ENCODE data around the gene CLDN3. TPM values are rescaled to one million over a fixed set of nuclear protein-coding genes. Genes with fewer than 3 reads are reported as not detected.

The CLDN3 gene
- total and polyA plus RNA-seq, 2 experiments from 2014 or later: not detected

DNA sequence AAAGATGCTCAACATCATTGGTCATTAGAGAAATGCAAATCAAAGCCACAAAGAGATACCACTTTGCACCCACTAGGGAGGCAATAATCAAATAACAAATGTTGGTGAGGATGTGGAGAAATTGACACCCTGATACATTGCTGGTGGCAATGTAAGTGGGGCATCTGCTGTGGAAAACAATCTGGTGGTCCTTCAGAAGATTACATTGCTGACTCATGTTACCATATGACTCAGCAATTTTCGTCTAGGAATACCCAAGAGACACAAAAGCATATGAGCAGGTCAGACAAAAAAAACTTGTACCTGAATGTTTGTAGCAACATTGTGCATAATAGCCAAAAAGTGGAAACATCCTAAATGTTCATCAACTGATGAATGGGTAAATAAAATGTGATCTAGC lies 4.9 kb upstream of the CLDN3 start:
- Histone ChIP-seq H3K4me1 (ENCODE audit: insufficient read depth) (no peaks in the 10 kb centered on the region), H3K27me3 (replicated peaks; ENCODE audit: insufficient read depth) (peaks cover 10% of the 10 kb centered on the region), H2AFZ (no peak overlapping the region), H3K4me3 (no peak overlapping the region), H4K20me1 (ENCODE audit: insufficient read depth) (no peaks in the 10 kb centered on the region), H3K9ac (no peak overlapping the region), H3K9me2 (ENCODE audit: insufficient read depth) (no peaks in the 10 kb centered on the region), H3K4me2 (ENCODE audit: unreplicated experiment) (no peak overlapping the region), H3K36me3 (ENCODE audit: low read depth) (no peaks in the 10 kb centered on the region), H3K9me3 (ENCODE audit: low read depth) (no peaks in the 10 kb centered on the region), H3F3A (ENCODE audit: insufficient read depth) (no peaks in the 10 kb centered on the region), H3K27ac (no peak overlapping the region), H3K79me2 (ENCODE audit: insufficient read depth) (no peaks in the 10 kb centered on the region)
- TF ChIP-seq EZH2phosphoT487 (IDR thresholded peaks at IDR 0.05; ENCODE audit: insufficient read depth, low read depth) (no peak), EZH2 (IDR thresholded peaks at IDR 0.05; ENCODE audit: insufficient read depth, poor library complexity, severe bottlenecking) (no peak)
- 0 to 3% methylated on average over 1 of the region's 1 CpG for WGBS, 2 experiments (ENCODE audit: low coverage in 1 of 2, low lambda C conversion rate in 2 of 2, missing lambda C conversion rate in 2 of 2)
- in situ Hi-C loops (cut with MboI): no loop called here
- DNase-seq: peak; percentile 26

DNA sequence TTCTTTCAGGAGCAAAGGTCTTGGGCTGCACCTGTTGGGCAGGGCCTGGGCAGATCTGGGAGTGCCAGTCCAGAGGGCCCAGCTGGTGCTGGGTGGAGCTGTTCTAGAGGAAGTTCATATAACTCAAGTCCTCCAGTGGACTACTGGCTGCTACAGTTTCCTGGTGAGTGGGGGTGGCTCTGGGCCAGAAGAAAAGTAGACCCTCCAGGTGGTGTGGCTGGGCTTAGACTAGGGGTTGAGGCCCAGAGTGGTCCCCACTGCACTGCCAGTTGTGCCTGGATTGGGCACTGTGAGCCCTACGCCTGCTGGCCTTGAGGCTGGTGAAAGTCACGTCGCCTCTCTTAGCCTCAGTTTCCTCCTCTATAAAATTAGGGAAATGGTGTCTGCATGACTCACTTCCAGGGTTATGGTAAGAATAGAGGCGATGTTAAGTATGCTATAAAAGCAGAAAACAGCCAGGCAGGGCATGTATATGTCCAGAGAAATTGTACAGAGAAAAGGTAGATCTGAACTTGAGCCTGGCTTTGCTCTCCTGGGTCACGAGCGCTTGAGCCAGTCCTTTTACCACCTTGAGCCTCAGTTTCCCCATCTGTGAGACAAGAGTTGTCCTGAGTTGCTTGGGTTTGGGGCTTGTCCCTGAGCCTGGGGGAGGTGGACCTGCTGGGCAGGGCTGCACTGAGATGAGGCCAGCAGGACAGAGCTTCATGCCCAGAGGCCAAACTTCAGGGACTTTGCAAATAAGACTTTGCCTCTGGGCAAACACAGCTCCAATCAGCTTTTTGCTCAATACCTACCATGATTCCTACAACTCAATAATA lies 3.8 kb upstream of the CLDN3 start:
- H3K27ac ChIP-seq: no peak overlapping the region
- TF ChIP-seq EZH2 (IDR thresholded peaks at IDR 0.05; ENCODE audit: insufficient read depth, poor library complexity, severe bottlenecking): no peak
- TF ChIP-seq EZH2phosphoT487 (IDR thresholded peaks at IDR 0.05; ENCODE audit: insufficient read depth, low read depth): no peak
- H2AFZ ChIP-seq: no peak overlapping the region

DNA sequence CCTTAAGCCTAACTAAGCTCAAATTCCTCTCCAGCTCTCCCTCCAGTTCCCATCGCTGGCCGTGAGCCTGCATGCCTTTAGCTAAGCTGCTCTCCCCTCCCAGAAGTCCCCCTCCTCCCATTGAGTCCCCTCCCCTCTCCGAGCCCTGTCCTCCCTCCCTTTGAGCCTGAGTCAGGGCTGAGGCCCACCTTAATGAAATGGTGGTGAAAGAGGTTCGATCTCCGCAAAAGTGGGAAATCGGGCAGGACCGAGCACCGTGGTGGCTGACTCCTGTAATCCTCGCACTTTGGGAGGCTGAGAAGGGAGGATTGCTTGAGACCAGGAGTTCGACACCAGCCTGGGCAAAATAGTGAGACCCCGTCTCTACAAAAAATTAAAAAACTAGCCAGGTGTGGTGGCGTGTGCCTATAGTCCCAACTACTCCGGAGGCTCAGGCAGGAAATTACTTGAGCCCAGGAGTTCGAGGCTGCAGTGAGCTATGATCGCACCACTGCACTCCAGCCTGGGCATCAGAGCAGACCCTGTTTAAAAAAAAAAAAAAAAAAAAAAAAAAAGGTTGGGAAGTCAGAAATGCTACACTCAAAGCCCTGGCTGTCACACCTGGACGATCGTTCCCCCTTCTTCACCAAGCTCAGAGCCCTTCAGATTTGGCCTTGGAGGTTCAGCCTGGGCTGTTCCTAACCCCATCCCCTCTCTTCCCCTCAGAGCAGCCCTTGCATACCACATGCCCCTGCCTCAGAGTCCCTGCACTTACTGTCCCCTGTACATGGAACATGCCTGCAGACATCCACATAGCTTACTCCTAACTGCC lies 995 bp upstream of the CLDN3 start:
- no peaks in the 10 kb centered on the region for H3K4me1 ChIP-seq (ENCODE audit: insufficient read depth)

More for the DNA sequence above, 3.8 kb upstream of the CLDN3 start:
- H3K79me2 ChIP-seq (ENCODE audit: insufficient read depth): no peaks in the 10 kb centered on the region
- 80 to 82% methylated on average over 6 of the region's 6 CpGs for WGBS, 2 experiments (ENCODE audit: low coverage in 1 of 2, low lambda C conversion rate in 2 of 2, missing lambda C conversion rate in 2 of 2)
- H3K9ac ChIP-seq: no peak overlapping the region
- H3K27me3 ChIP-seq (replicated peaks; ENCODE audit: insufficient read depth): peaks cover 18% of the 10 kb centered on the region
- in situ Hi-C loops (cut with MboI): no loop called here
- no peak overlapping the region for H3K4me3 ChIP-seq
- H4K20me1 ChIP-seq (ENCODE audit: insufficient read depth): no peaks in the 10 kb centered on the region
- H3K9me3 ChIP-seq (ENCODE audit: low read depth): no peaks in the 10 kb centered on the region
- no peak overlapping the region for H3K4me2 ChIP-seq (ENCODE audit: unreplicated experiment)
- no peaks in the 10 kb centered on the region for H3K9me2 ChIP-seq (ENCODE audit: insufficient read depth)
- H3K4me1 ChIP-seq (ENCODE audit: insufficient read depth): no peaks in the 10 kb centered on the region
- no peaks in the 10 kb centered on the region for H3K36me3 ChIP-seq (ENCODE audit: low read depth)
- no peaks in the 10 kb centered on the region for H3F3A ChIP-seq (ENCODE audit: insufficient read depth)
- DNase-seq: no peak

DNA sequence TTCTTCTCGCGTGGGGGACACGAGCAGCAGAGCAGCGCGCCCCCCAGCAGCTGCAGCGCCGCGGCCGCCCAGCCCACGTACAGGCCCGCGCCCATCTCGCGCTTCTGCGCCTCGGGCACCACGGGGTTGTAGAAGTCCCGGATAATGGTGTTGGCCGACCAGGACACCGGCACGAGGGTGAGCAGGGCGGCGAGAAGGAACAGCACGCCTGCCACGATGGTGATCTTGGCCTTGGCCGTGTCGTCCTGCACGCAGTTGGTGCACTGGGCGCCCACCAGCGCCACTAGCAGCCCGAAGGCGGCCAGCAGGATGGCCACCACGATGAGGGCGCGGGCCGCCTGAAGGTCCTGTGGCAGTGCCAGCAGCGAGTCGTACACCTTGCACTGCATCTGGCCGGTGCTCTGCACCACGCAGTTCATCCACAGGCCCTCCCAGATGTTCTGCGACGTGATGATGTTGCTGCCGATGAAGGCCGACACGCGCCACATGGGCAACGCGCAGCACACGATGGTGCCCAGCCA lies 529 bp downstream of the CLDN3 start:
- no peak overlapping the region for H3K9ac ChIP-seq
- 8 to 14% methylated on average over 34 to 47 of the region's 49 CpGs for WGBS, 2 experiments (ENCODE audit: low coverage in 1 of 2, low lambda C conversion rate in 2 of 2, missing lambda C conversion rate in 2 of 2)
- no peak overlapping the region for H3K4me2 ChIP-seq (ENCODE audit: unreplicated experiment)
- no peak overlapping the region for H3K4me3 ChIP-seq
- TF ChIP-seq EZH2 (IDR thresholded peaks at IDR 0.05; ENCODE audit: insufficient read depth, poor library complexity, severe bottlenecking) (no peak), EZH2phosphoT487 (IDR thresholded peaks at IDR 0.05; ENCODE audit: insufficient read depth, low read depth) (no peak)
- no peak overlapping the region for H3K27ac ChIP-seq
- H4K20me1 ChIP-seq (ENCODE audit: insufficient read depth): no peaks in the 10 kb centered on the region
- in situ Hi-C loops (cut with MboI): no loop called here
- H3K9me2 ChIP-seq (ENCODE audit: insufficient read depth): no peaks in the 10 kb centered on the region
- no peaks in the 10 kb centered on the region for H3K36me3 ChIP-seq (ENCODE audit: low read depth)
- DNase-seq: no peak
- H3K4me1 ChIP-seq (ENCODE audit: insufficient read depth): no peaks in the 10 kb centered on the region
- no peaks in the 10 kb centered on the region for H3F3A ChIP-seq (ENCODE audit: insufficient read depth)
- no peak overlapping the region for H2AFZ ChIP-seq
- peaks cover 18% of the 10 kb centered on the region for H3K27me3 ChIP-seq (replicated peaks; ENCODE audit: insufficient read depth)
- no peaks in the 10 kb centered on the region for H3K9me3 ChIP-seq (ENCODE audit: low read depth)
- H3K79me2 ChIP-seq (ENCODE audit: insufficient read depth): no peaks in the 10 kb centered on the region

More for the DNA sequence above, 995 bp upstream of the CLDN3 start:
- no peak overlapping the region for H3K9ac ChIP-seq
- H3K36me3 ChIP-seq (ENCODE audit: low read depth): no peaks in the 10 kb centered on the region
- H3K4me2 ChIP-seq (ENCODE audit: unreplicated experiment): no peak overlapping the region
- H3K27me3 ChIP-seq (replicated peaks; ENCODE audit: insufficient read depth): peaks cover 18% of the 10 kb centered on the region
- DNase-seq: no peak
- in situ Hi-C loops (cut with MboI): no loop called here
- WGBS, 2 experiments (ENCODE audit: low coverage in 1 of 2, low lambda C conversion rate in 2 of 2, missing lambda C conversion rate in 2 of 2): 60 to 64% methylated on average over 17 of the region's 17 CpGs
- H3F3A ChIP-seq (ENCODE audit: insufficient read depth): no peaks in the 10 kb centered on the region
- H3K9me3 ChIP-seq (ENCODE audit: low read depth): no peaks in the 10 kb centered on the region
- H3K27ac ChIP-seq: no peak overlapping the region
- H3K79me2 ChIP-seq (ENCODE audit: insufficient read depth): no peaks in the 10 kb centered on the region
- no peaks in the 10 kb centered on the region for H4K20me1 ChIP-seq (ENCODE audit: insufficient read depth)
- H3K4me3 ChIP-seq: no peak overlapping the region
- no peaks in the 10 kb centered on the region for H3K9me2 ChIP-seq (ENCODE audit: insufficient read depth)
- TF ChIP-seq EZH2 (IDR thresholded peaks at IDR 0.05; ENCODE audit: insufficient read depth, poor library complexity, severe bottlenecking) (no peak), EZH2phosphoT487 (IDR thresholded peaks at IDR 0.05; ENCODE audit: insufficient read depth, low read depth) (no peak)
- no peak overlapping the region for H2AFZ ChIP-seq
